Fibroblast of the aortic adventitia (primary cell): ENCODE data around the gene EPG5. TPM values are rescaled to one million over a fixed set of nuclear protein-coding genes. Genes with fewer than 3 reads are reported as not detected.
"Not testable (repeated sequence)": the region's sequence is repeated elsewhere in the genome, so short reads cannot be mapped to it uniquely, and the experiment has no call there.

ENCODE experiments used
- DNase-seq: peaks from one replicate; pipeline ENCODE4 v3.0.0-alpha.2; 2010; ENCODE audit warnings: low read depth
- H3K4me3 ChIP-seq: 2 replicates; pipeline ENCODE4 v1.5.1; 2011; ENCODE audit warnings: low read depth, mild to moderate bottlenecking, control low read depth, low read length, moderate library complexity
- total RNA-seq: library from RNA; depleted of rRNA; stranded (reverse); fragments of >200 nt; gene quantifications from 2 replicates; pipeline ENCODE4 v1.2.3, GENCODE V29; 2012; ENCODE audit warnings: low replicate concordance
- TF ChIP-seq, protein P1 (sequence below): IDR thresholded peaks from 2 replicates; pipeline ENCODE4 v1.5.1; 2011; ENCODE audit warnings: mild to moderate bottlenecking, low read length, control low read depth, inconsistent platforms; ENCODE audit not compliant: insufficient read depth

EPG5 gene
- total RNA-seq, 1 donor: 66.3 TPM

DNA sequence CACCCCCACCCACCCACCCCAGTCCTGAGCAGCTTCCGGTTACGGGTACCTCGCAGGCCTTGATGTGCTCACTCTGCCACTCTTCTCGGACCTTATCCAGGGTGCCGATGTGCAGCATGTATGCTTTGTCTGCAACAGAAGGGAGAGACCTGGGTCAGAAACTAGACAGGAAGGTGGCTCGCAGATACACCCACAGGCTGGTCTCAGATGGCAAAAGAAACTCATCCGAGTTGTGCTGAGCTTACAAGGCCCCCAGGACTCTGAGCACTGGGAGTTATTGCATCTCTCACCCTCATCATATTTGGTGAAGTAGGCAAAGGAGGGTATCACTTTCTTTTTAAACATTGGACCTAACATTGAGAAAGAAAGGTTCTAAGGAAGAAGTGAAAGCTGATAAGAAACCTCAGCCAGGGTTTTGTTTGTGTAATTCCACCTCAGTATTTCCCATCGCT, 30.6 kb upstream of the EPG5 start:
- TF ChIP-seq, protein P1, sequence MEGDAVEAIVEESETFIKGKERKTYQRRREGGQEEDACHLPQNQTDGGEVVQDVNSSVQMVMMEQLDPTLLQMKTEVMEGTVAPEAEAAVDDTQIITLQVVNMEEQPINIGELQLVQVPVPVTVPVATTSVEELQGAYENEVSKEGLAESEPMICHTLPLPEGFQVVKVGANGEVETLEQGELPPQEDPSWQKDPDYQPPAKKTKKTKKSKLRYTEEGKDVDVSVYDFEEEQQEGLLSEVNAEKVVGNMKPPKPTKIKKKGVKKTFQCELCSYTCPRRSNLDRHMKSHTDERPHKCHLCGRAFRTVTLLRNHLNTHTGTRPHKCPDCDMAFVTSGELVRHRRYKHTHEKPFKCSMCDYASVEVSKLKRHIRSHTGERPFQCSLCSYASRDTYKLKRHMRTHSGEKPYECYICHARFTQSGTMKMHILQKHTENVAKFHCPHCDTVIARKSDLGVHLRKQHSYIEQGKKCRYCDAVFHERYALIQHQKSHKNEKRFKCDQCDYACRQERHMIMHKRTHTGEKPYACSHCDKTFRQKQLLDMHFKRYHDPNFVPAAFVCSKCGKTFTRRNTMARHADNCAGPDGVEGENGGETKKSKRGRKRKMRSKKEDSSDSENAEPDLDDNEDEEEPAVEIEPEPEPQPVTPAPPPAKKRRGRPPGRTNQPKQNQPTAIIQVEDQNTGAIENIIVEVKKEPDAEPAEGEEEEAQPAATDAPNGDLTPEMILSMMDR: no peak
- no peak for DNase-seq
- no peak overlapping the region for H3K4me3 ChIP-seq

DNA sequence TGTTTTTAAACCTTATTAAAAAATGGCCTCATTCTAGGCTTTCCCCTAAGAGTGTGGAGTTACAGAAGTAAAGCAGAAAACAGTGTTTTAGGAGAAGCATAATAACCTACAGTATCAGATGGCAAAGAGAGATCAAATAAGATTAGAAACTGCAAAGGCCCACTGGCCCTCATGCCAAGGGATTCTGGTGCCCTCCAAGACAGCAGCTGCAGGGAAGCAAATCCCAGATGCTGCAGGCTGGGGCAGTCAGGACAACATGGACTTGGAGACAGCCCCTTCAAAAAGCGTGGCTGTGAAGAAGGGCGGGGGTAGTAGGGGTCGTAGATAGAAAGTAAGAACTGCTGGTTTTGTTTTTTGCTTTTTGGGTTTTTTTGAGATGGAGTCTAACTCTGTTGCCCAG, 28.3 kb upstream of the EPG5 start:
- TF ChIP-seq, protein P1: no peak
- H3K4me3 ChIP-seq: no peak overlapping the region
- DNase-seq: no peak

DNA sequence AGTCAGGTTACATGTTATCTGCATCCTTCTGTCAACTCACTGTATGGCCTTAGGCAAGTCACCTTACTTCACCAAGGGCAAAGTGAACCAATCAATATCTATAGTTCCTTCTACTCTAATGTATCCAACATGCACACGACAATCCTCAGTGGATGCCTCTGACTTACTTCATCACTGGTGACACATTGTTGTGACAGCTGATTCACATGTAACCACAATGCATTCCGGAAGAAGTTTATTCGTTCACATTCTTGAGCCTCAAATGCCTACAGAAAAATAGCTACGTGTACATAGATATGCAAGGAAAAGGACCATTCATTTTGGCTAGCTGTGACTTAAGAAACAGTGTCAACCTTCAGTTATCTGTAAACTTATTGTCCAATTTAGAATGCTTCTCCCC, 26.3 kb upstream of the EPG5 start:
- H3K4me3 ChIP-seq: no peak overlapping the region
- DNase-seq: peak; percentile 71
- TF ChIP-seq, protein P1: no peak

DNA sequence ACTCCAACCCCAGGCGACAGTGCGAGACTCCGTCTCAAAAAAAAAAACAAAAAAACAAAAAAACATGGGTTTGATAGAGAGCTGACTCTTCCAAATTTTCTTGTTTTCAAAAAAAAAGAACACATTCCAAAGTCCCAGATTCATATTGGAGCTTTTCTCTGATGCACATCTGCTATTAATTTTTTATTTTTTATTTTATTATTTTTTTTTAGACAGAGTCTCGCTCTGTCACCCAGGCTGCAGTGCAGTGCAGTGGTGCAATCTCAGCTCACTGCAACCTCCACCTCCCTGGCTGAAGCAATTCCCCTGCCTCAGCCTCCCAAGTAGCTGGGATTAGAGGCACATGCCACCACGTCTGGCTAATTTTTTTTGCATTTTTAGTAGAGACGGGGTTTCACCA, 25.4 kb upstream of the EPG5 start:
- peak; percentile 25 for DNase-seq
- H3K4me3 ChIP-seq: not testable (repeated sequence)

DNA sequence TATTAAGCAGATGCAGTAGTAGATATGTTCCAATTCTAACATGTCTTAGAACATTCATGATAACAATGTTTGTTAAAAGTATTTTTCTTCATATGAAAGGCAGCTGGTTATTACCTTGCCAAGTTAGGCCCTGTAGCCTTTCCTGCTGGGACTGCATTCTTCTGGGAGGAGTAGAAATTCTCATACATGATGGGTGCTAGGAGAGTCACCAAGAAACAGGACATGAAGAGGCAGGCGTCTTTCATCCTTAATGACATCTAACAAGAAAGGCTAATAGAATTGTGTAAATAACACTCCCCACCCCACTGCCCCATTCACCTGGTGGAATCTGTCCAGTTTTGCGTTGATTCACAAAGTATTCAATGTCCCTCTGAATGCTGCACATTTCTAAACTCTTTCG, 24.7 kb upstream of the EPG5 start:
- DNase-seq: no peak
- TF ChIP-seq, protein P1: no peak
- no peak overlapping the region for H3K4me3 ChIP-seq

DNA sequence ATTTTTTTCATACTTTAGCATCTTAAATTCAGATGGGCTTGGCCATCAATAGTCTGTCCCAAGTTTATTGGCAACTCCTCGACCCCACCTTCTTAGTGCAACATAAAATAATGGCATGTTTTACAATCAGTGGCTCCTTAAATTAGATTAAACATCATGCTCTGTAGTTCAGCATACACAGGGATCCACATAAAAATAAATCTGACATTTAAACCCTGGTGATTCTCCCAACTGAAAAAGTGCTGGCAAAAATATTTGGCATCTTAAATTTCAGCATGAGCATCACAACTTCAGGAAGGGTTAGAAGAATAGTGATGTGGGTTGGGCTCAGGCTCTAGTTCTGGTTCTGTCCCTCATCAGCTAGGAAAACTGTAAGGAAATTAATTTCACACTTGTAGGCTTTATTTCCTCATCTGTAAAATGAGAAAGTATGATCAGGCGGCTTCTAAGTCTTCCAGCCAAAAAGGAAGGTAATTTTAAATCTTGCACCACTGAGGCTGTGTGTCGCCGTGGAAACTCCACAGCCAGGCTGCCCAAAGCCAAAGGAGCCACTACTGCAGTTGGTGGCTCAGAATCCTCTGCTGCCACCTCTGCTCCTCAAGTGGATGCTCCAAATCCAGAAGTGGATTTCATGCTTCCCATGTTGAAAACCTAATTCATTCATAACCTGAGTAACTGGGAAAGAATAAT, 17.6 kb upstream of the EPG5 start:
- no peak for DNase-seq
- no peak overlapping the region for H3K4me3 ChIP-seq
- TF ChIP-seq, protein P1: no peak

DNA sequence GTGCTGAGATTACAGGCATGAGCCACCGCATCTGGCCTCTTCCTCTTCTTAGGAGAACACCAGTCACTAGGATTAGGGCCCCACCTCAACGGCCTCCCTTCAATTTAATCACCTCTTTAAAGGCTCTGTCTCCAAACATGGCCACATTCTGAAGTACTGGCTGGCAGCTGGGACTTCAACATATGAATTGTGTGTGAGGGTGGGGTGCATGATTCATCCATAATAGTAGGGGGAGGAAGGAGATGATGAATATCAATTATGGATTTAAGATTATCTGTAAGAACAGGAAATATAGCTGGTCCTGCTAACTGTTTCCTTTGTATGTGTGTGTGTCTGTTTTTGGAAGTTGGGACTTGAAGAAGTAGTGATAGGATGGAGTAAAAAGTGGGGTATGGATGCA, 14.7 kb upstream of the EPG5 start:
- TF ChIP-seq, protein P1: no peak
- no peak for DNase-seq
- no peak overlapping the region for H3K4me3 ChIP-seq
